ENCODE measurements around the gene CENPB.

The CENPB gene

DNA sequence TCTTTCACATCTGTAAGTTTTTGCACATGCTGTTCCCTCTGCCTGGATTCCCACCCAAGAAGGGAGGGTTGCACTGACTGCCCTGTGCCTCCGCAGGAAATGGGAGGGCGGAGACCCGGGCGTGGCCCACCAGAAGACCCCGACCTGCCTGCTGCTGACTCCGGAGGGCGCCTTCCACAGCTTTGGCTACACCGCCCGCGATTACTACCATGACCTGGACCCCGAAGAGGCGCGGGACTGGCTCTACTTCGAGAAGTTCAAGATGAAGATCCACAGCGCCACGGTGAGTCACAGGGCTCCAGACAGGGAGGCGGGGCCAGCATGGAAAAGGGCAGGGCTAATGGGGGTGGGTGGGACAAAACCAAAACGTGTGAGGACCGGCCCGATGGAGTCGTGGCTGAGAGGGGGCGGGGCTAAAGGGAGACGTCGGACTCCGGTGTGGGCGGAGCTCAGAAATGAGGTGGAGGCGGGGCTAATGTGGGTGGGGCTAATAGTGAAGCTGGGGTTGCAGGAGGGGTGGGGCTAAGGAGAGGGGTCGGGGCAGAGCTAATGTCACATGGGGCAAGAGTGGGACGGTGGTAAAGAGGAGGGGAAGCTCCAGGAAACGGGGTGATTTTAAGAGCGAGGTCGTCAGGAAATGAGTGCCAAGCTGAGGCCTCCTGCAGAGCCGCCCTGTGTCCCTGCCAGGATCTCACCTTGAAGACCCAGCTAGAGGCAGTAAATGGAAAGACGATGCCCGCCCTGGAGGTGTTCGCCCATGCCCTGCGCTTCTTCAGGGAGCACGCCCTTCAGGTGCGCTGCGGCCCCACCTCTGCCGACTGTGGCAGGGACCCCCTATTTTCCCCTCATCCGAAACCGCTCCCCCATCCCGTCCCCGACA lies 41.5 kb downstream of the CENPB start:
- FAIRE-seq, result no peak

DNA sequence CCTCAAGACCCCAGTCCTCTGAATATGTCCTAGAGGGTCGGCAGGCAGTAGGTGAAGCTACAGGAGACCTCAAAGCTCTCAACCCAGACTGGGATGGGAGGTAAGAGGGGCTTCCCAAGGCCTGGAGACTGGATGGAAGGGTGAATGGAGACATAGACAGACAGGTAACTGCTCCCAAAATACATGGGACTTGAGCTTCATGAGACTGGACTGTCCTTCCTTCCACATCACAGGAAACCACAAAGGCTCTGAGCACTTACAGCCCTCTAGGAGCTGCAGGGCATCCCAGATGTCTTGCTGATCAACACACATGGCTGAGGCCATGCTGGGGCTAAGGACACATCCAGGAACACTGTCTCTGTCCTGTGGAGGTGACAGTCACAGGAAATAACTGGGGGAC lies 42.5 kb downstream of the CENPB start:
- no peak for FAIRE-seq

DNA sequence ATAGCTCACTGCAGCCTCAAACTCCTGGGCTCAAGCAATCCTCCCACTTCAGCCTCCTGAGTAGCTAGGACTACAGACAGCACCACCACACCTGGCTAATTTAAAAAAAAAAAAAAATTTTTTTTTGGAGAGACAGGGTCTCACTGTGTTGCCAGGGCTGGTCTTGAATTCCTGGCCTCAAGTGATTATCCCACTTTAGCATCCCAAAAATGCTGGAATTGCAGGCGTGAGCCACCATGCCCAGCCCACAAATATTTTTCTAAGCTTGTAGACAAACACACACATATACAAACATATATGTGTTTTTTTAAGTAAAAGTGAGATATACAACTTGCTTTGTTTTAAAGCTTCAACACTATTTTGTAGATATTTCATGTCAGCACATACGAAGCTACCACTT lies 43.3 kb downstream of the CENPB start:
- FAIRE-seq, result no peak

DNA sequence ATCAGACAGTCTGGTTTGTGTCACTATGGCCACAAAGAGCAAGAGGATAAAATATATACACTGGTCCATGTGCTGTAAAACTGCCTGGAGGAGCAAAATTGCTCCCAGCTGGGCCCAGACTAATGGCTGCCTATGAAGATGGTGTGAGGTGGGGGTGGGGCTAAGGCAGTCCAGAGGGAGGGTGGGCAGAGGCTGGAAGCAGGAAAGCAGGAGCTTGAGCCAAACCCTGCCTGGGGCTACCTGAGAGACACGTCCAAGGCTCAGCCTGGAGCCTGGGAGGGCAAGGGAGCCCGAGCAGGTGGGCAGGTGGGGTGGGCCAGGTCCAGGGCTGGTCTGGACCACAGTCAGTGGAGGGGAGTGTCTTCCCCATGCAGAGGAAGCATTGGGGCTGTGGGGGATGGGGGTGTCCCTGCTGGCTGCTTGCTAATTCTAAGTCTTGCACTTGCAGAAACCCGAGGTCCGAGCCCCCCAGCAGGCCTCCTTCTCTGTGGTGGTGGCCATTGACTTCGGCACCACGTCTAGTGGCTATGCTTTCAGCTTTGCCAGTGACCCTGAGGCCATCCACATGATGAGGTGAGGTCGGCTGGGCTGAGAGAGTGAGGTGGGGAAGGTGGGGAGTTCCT lies 44.6 kb downstream of the CENPB start:
- no peak for FAIRE-seq

DNA sequence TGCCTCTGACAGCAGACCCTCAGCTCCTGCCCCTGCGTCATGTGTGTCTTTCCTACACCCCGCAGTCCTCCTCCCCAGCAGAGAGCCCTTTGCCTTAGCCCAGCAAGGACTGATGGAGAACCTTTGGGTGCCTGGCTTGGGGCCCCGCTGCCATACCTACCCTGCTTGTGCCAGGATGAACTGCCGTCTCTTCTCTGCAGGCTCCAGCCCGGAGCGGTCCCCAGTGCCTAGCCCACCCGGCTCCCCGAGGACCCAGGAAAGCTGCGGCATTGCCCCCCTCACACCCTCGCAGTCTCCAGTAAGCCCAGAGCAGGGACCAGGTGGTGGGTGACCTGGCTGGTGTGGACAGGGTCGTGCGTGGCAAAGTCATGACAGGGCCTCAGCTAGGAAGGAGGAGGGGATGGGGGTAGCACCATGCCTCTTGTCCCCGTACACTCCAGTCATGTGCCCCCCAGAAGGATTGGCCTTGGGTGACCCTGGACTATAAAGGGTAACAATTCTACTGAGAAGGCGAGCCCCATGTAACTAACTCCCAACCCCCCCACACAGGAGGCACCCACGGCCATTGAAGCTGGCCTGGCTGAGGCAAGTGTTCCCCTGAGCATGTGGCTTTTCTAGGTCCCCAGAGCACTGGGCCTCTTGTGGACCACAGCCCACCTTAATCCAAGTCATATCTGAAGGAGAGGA lies 45.8 kb downstream of the CENPB start:
- FAIRE-seq, result no peak

DNA sequence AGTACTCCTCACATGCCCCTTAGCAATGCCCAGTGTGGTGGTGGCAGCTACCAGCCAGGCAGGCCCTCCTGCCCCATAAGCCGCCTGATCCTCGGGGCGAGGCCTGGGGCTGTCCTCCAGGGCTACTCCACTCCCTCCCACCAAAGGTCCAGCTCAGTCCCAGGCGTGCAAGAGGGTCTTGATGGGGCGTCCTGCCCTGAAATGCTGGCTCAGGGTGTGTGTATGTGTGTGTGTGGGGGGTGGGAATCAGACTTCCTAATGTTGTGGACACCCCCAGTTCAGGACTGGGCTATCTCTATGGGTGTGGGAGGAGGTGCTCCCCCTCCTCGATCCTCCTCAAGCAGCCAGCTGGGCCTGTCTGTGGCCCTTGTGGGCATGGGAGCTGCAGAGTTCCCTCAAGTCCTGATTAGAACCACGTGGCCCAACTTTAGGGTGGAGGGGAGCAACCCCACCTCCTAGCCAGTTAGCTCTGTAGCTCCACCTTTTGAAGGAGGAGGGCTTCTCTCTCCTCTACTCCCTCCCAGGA lies 46.6 kb downstream of the CENPB start:
- no peak for FAIRE-seq

DNA sequence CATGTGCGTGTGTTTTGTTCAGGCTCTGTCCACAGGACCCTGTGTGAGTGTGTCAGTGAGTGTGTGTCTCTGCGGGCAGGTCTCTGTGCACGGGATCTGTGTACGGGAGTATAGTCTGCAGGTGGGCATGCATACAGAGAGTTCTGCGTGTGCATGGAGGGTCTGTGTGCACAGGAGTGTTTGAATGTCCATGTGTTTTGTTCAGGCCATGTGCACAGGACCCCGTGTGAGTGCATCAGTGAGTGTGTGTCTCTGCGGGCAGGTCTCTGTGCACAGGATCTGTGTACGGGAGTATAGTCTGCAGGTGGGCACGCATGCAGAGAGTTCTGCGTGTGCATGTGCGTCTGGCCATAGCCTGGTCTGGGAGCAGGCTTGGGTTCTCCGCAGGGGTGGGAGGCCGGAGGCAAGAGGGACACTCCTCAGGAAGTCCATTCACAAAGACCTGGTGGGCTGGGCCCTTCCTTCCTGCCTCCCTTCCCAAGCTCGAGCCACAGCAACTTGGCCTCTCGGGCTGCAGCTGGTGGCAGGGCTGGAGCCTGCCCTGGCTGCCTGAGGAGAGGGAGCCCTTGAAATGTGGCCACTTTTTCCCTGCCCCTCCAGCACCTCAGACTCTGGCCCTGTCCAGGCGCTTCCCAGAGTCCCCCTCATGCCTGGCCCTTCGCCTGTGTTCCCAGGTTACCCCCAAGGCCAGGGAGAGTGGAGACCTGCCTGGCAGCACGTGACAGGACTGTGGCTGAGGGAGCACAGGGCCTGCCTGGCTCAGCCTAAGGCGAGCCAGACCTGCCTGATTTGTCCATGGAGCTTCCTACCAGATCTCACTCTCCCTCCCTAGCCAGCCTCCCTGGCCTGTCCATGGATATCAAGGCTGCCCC lies 47.2 kb downstream of the CENPB start:
- no peak for FAIRE-seq

DNA sequence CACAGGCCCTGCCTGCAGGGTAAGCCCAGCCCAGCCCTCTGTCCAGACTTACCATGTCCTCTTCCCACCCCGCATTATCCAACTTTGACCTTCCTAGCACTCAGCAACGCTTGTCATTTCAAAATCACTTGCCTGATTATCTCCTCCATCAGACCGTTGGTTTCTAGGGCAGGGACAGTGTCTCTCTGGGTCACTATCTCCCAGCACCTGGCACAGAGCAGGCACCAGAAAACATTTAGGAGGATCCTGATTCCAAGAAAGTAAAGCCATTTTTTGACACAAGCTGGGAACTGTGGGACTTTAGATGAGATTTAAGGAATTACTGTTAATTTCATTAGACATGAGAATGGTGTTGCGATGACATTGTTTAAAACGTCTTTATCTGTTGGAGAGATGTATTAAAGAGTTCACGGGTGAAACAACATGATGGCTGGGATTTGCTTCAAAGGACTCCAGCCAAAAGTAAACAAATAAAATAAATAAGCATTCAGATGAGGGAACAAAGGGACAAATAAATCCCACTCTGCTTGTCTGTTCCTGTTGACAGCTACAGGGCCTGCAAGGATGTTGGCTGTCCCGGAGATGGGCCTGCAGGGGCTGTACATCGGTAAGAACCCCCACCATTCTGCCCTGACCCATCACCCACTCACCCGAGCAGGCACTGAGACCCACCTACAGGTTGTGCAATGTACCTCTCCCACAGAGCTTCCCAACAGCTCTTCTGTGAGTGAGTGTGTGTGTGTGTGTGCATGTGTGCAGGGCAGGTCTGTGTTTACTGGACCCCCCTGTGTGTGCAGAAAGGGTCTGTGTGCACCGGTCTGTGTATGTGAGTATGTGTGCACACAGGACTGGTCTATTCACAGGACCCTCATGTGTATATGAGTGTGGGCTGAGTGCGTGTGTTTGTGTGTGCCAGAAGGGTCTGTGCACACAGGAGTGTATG lies 48.2 kb downstream of the CENPB start:
- FAIRE-seq, result no peak

DNA sequence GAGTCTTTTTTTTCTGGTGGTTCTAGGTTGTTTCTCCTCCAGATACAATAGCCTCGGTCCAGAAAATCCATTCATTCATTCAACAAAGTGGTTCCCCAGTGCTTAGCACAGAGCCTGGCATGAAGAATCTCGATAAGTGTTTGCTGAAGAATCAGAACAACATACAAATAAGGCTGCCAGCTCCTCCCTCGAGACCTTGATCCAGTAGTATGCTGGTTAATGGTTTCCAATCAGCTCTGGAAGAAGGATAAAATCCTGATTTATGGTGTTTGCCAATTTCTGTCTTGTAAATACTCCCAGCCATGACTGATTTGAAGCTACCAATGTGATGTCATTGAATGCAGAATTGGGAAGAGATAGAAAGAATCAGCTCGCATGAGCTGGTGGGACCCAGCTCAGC lies 50.8 kb downstream of the CENPB start:
- no peak for FAIRE-seq

DNA sequence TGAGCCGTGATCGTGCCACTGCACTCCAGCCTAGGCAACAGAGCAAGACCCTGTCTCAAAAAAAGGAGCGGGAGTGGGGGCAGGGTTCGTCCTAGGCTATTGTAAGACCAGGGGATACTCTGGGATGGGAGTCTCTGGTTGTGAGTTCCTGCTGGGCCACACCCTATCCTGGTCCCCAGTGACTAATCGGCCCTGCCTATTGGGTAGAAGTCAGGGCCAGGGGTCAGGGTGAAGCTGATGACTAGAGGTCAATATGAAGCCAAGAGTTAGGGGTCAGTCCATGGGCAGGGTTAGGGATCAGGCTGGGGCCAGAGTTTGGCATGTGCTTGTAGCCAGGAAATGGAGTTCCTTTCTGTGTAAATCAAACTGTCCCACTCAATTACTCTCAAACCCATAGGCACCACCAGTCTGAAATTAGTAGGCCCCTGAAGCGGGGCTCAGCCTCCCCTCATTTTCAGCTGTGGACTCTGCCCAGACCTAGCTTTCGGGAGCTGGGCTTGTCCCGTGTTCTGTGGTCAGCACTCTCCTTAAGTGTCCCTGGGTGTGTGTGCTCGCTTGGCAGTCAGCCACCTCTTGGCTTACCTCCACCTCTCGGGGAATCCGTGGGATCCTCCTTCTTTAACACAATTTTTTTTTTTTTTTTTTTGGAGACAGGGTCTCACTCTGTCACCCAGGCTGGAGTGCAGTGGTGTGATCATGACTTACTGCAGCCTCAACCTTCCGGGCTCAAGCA lies 52.3 kb downstream of the CENPB start:
- no peak for FAIRE-seq

Measured in A204.1 (cell line).